ENCODE results near the gene BBIP1.

Gene BBIP1

DNA sequence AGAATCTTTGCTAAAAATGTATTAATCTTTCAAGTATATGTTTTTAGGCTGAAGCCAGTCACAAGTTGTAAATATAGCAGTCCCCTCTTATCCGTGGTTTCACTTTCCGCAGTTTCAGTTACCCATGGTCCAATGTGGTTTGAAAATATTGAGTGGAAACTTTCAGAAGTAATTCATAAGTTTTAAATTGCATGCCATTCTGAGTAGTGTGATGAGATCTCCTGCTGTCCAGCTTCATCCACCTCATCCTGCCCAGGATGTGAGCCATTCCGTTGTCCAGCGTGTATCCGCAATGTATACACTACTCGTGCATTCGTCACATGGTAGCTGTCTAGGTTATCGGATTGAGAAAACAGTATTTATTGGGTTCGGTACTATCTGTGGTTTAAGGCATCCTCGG is 35.1 kb downstream of the BBIP1 start:
- DNase-seq (ENCODE audit: low read depth, low spot score), result no peak
- WGBS (ENCODE audit: insufficient coverage, insufficient read length), result no CpG with 5 or more reads among the region's 10 CpGs
- Histone ChIP-seq H3K4me1 (ENCODE audit: control insufficient read depth, insufficient read depth, low read length) (no peaks in the 10 kb centered on the region), H3K27ac (ENCODE audit: low read length) (no peak overlapping the region), H3K9me3 (ENCODE audit: control insufficient read depth, insufficient read depth, low read length) (no peaks in the 10 kb centered on the region), H3K36me3 (ENCODE audit: control insufficient read depth, insufficient read depth, low read length) (no peaks in the 10 kb centered on the region), H3K27me3 (ENCODE audit: control insufficient read depth, insufficient read depth, low read length) (no peaks in the 10 kb centered on the region), H3K4me3 (ENCODE audit: low read length) (no peak overlapping the region)

GRCh38 chr10:110881905-110882304 is 37.1 kb downstream of the BBIP1 start:
- H3K36me3 ChIP-seq (ENCODE audit: control insufficient read depth, insufficient read depth, low read length), result no peaks in the 10 kb centered on the region

DNA sequence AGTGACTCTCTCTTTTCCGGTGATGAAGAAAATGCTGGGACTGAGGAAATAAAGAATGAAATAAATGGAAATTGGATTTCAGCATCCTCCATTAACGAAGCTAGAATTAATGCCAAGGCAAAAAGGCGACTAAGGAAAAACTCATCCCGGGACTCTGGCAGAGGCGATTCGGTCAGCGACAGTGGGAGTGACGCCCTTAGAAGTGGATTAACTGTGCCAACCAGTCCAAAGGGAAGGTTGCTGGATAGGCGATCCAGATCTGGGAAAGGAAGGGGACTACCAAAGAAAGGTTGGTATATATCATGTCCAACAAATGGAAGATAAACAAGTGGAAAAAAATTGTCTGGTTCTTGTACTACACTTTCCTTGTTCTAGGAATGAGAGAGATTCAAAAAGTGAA is 37.7 kb downstream of the BBIP1 start:
- Histone ChIP-seq H3K27me3 (ENCODE audit: control insufficient read depth, insufficient read depth, low read length) (no peaks in the 10 kb centered on the region), H3K9me3 (ENCODE audit: control insufficient read depth, insufficient read depth, low read length) (no peaks in the 10 kb centered on the region)
- WGBS (ENCODE audit: insufficient coverage, insufficient read length), result no CpG with 5 or more reads among the region's 9 CpGs

More at GRCh38 chr10:110881905-110882304, 37.1 kb downstream of the BBIP1 start:
- Histone ChIP-seq H3K9me3 (ENCODE audit: control insufficient read depth, insufficient read depth, low read length) (no peaks in the 10 kb centered on the region), H3K27ac (ENCODE audit: low read length) (no peak overlapping the region), H3K4me1 (ENCODE audit: control insufficient read depth, insufficient read depth, low read length) (no peaks in the 10 kb centered on the region), H3K27me3 (ENCODE audit: control insufficient read depth, insufficient read depth, low read length) (no peaks in the 10 kb centered on the region), H3K4me3 (ENCODE audit: low read length) (no peak overlapping the region)
- DNase-seq (ENCODE audit: low read depth, low spot score), result no peak
- WGBS (ENCODE audit: insufficient coverage, insufficient read length), result no CpG with 5 or more reads among the region's 4 CpGs

GRCh38 chr10:110880012-110880411 is 39.0 kb downstream of the BBIP1 start:
- H3K27ac ChIP-seq (ENCODE audit: low read length), result no peak overlapping the region
- no peaks in the 10 kb centered on the region for H3K4me1 ChIP-seq (ENCODE audit: control insufficient read depth, insufficient read depth, low read length)
- H3K36me3 ChIP-seq (ENCODE audit: control insufficient read depth, insufficient read depth, low read length), result no peaks in the 10 kb centered on the region
- DNase-seq (ENCODE audit: low read depth, low spot score), result no peak
- H3K27me3 ChIP-seq (ENCODE audit: control insufficient read depth, insufficient read depth, low read length), result no peaks in the 10 kb centered on the region
- H3K4me3 ChIP-seq (ENCODE audit: low read length), result no peak overlapping the region
- no peaks in the 10 kb centered on the region for H3K9me3 ChIP-seq (ENCODE audit: control insufficient read depth, insufficient read depth, low read length)
- no CpG with 5 or more reads among the region's 3 CpGs for WGBS (ENCODE audit: insufficient coverage, insufficient read length)

More for the DNA sequence above, 37.7 kb downstream of the BBIP1 start:
- no peak overlapping the region for H3K27ac ChIP-seq (ENCODE audit: low read length)
- H3K36me3 ChIP-seq (ENCODE audit: control insufficient read depth, insufficient read depth, low read length), result no peaks in the 10 kb centered on the region
- H3K4me3 ChIP-seq (ENCODE audit: low read length), result no peak overlapping the region
- DNase-seq (ENCODE audit: low read depth, low spot score), result no peak
- no peaks in the 10 kb centered on the region for H3K4me1 ChIP-seq (ENCODE audit: control insufficient read depth, insufficient read depth, low read length)

DNA sequence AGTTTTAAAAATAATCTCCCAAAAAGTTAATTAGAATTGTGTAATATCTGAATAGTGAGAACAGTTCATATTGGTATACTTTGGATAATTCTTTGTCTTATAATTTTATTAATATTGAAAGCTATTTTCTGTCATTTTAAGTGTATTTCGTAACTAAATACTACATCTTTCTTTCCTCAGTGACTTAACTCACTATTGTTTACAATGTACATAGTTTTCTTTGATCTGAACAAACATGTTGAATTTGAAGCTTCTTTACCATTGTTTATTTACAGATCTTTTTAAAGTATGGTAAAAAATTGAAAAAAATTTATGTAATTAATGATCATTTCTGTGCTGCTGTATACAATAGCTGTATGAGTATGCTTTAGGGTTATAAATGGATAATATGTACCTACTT is 42.2 kb downstream of the BBIP1 start:
- Histone ChIP-seq H3K9me3 (ENCODE audit: control insufficient read depth, insufficient read depth, low read length) (no peaks in the 10 kb centered on the region), H3K27me3 (ENCODE audit: control insufficient read depth, insufficient read depth, low read length) (no peaks in the 10 kb centered on the region), H3K4me3 (ENCODE audit: low read length) (no peak overlapping the region), H3K4me1 (ENCODE audit: control insufficient read depth, insufficient read depth, low read length) (no peaks in the 10 kb centered on the region), H3K27ac (ENCODE audit: low read length) (no peak overlapping the region), H3K36me3 (ENCODE audit: control insufficient read depth, insufficient read depth, low read length) (no peaks in the 10 kb centered on the region)
- no peak for DNase-seq (ENCODE audit: low read depth, low spot score)
- no CpG with 5 or more reads among the region's 1 CpG for WGBS (ENCODE audit: insufficient coverage, insufficient read length)

- Histone ChIP-seq H3K9me3 (ENCODE audit: control insufficient read depth, insufficient read depth, low read length) (no peaks in the 10 kb centered on the region), H3K27ac (ENCODE audit: low read length) (no peak overlapping the region), H3K4me3 (ENCODE audit: low read length) (no peak overlapping the region), H3K36me3 (ENCODE audit: control insufficient read depth, insufficient read depth, low read length) (no peaks in the 10 kb centered on the region), H3K27me3 (ENCODE audit: control insufficient read depth, insufficient read depth, low read length) (no peaks in the 10 kb centered on the region), H3K4me1 (ENCODE audit: control insufficient read depth, insufficient read depth, low read length) (peaks cover under 1% of the 10 kb centered on the region; the same call in 1 of the 2 replicates)
- 100% methylated on average over 1 of the region's 2 CpGs for WGBS (ENCODE audit: insufficient coverage, insufficient read length)
- no peak for DNase-seq (ENCODE audit: low read depth, low spot score)
Observed at GRCh38 chr10:110876000-110876399, 43.0 kb downstream of the BBIP1 start.

GRCh38 chr10:110873951-110874350 is 45.0 kb downstream of the BBIP1 start:
- no peak for DNase-seq (ENCODE audit: low read depth, low spot score)
- Histone ChIP-seq H3K36me3 (ENCODE audit: control insufficient read depth, insufficient read depth, low read length) (no peaks in the 10 kb centered on the region), H3K9me3 (ENCODE audit: control insufficient read depth, insufficient read depth, low read length) (no peaks in the 10 kb centered on the region), H3K27me3 (ENCODE audit: control insufficient read depth, insufficient read depth, low read length) (no peaks in the 10 kb centered on the region), H3K4me3 (ENCODE audit: low read length) (no peak overlapping the region), H3K4me1 (ENCODE audit: control insufficient read depth, insufficient read depth, low read length) (peaks cover 5% of the 10 kb centered on the region; the same call in 1 of the 2 replicates), H3K27ac (ENCODE audit: low read length) (no peak overlapping the region)
- WGBS (ENCODE audit: insufficient coverage, insufficient read length), result no CpG with 5 or more reads among the region's 2 CpGs

GRCh38 chr10:110872984-110873923 is 45.7 kb downstream of the BBIP1 start:
- 100% methylated on average over 3 of the region's 16 CpGs for WGBS (ENCODE audit: insufficient coverage, insufficient read length)
- Histone ChIP-seq H3K4me3 (ENCODE audit: low read length) (peak overlapping the region; percentile 58; the same call in 1 of the 2 replicates), H3K27me3 (ENCODE audit: control insufficient read depth, insufficient read depth, low read length) (no peaks in the 10 kb centered on the region), H3K4me1 (ENCODE audit: control insufficient read depth, insufficient read depth, low read length) (peaks cover 5% of the 10 kb centered on the region; the same call in 1 of the 2 replicates), H3K27ac (ENCODE audit: low read length) (no peak overlapping the region), H3K36me3 (ENCODE audit: control insufficient read depth, insufficient read depth, low read length) (no peaks in the 10 kb centered on the region), H3K9me3 (ENCODE audit: control insufficient read depth, insufficient read depth, low read length) (no peaks in the 10 kb centered on the region)
- DNase-seq (ENCODE audit: low read depth, low spot score), result no peak

GRCh38 chr10:110872145-110872983 is 46.6 kb downstream of the BBIP1 start:
- Histone ChIP-seq H3K9me3 (ENCODE audit: control insufficient read depth, insufficient read depth, low read length) (no peaks in the 10 kb centered on the region), H3K4me1 (ENCODE audit: control insufficient read depth, insufficient read depth, low read length) (peaks cover 5% of the 10 kb centered on the region; the same call in 1 of the 2 replicates), H3K36me3 (ENCODE audit: control insufficient read depth, insufficient read depth, low read length) (no peaks in the 10 kb centered on the region), H3K27me3 (ENCODE audit: control insufficient read depth, insufficient read depth, low read length) (no peaks in the 10 kb centered on the region), H3K4me3 (ENCODE audit: low read length) (peak overlapping the region; percentile 58; the same call in 1 of the 2 replicates), H3K27ac (ENCODE audit: low read length) (no peak overlapping the region)
- no CpG with 5 or more reads among the region's 70 CpGs for WGBS (ENCODE audit: insufficient coverage, insufficient read length)
- DNase-seq (ENCODE audit: low read depth, low spot score), result peak; percentile 37

Measured in iPS DF 6.9 (cell line).